Endothelial cell (in vitro differentiated cells): ENCODE data around the gene TH. TPM values are rescaled to one million over a fixed set of nuclear protein-coding genes. Genes with fewer than 3 reads are reported as not detected.

ENCODE experiments used
- DNase-seq: peaks from one replicate; pipeline ENCODE4 v3.0.0; 2021; ENCODE audit warnings: low spot score
- H3K27ac Mint-ChIP-seq: one replicate; pipeline ENCODE4 v1.8.0; 2021; ENCODE audit warnings: mixed read lengths, inconsistent platforms; ENCODE audit not compliant: unreplicated experiment
- H3K27me3 Mint-ChIP-seq: one replicate; pipeline ENCODE4 v1.8.0; 2021; ENCODE audit warnings: mild to moderate bottlenecking, moderate library complexity, mixed read lengths, inconsistent platforms; ENCODE audit not compliant: unreplicated experiment
- H3K36me3 Mint-ChIP-seq: one replicate; pipeline ENCODE4 v1.8.0; 2021; ENCODE audit warnings: mild to moderate bottlenecking, low read depth, mixed read lengths, inconsistent platforms; ENCODE audit not compliant: unreplicated experiment
- H3K4me1 Mint-ChIP-seq: one replicate; pipeline ENCODE4 v1.8.0; 2021; ENCODE audit warnings: mild to moderate bottlenecking, mixed read lengths, inconsistent platforms; ENCODE audit not compliant: unreplicated experiment
- H3K4me3 Mint-ChIP-seq: one replicate; pipeline ENCODE4 v1.8.0; 2021; ENCODE audit warnings: mild to moderate bottlenecking, mixed read lengths, inconsistent platforms; ENCODE audit not compliant: unreplicated experiment
- H3K9me3 Mint-ChIP-seq: one replicate; pipeline ENCODE4 v1.8.0; 2021; ENCODE audit warnings: mixed read lengths, inconsistent platforms; ENCODE audit not compliant: unreplicated experiment
- CTCF ChIP-seq: fragments of 200-600 bp; sonication (generic); IDR thresholded peaks from one replicate; pipeline ENCODE4 v1.5.0; 2021; ENCODE audit warnings: antibody characterized with exemption; ENCODE audit not compliant: unreplicated experiment
- total RNA-seq: library from RNA; stranded (reverse); fragmentation: NEBNext Ultra II Directional; extraction: Animal tissue kit (Norgen Biotek cat#: 25700); gene quantifications from one replicate; pipeline ENCODE4 v1.2.1, GENCODE V29; 2021; ENCODE audit not compliant: unreplicated experiment

The TH gene
- total RNA-seq, 1 donor from 2014 or later = not detected

- H3K4me1 Mint-ChIP-seq = peaks cover 6% of the 10 kb centered on the region
- peaks cover 8% of the 10 kb centered on the region for H3K27me3 Mint-ChIP-seq
- no peaks in the 10 kb centered on the region for H3K9me3 Mint-ChIP-seq
- no peak overlapping the region for H3K4me3 Mint-ChIP-seq
- no peak overlapping the region for H3K27ac Mint-ChIP-seq
- no peaks in the 10 kb centered on the region for H3K36me3 Mint-ChIP-seq
- DNase-seq = no peak
- TF ChIP-seq CTCF = no peak
These were observed 30.7 kb upstream of the TH start for GRCh38 chr11:2202071-2202899.

GRCh38 chr11:2201542-2201941 is 29.9 kb upstream of the TH start:
- H3K36me3 Mint-ChIP-seq = no peaks in the 10 kb centered on the region

GRCh38 chr11:2200957-2201519 is 29.4 kb upstream of the TH start:
- Mint-ChIP-seq H3K9me3 (no peaks in the 10 kb centered on the region), H3K4me3 (peak overlapping the region; percentile 60), H3K4me1 (peaks cover 2% of the 10 kb centered on the region), H3K27me3 (peaks cover 12% of the 10 kb centered on the region), H3K27ac (no peak overlapping the region), H3K36me3 (peaks cover 5% of the 10 kb centered on the region)
- TF ChIP-seq CTCF = no peak
- no peak for DNase-seq

More at GRCh38 chr11:2201542-2201941, 29.9 kb upstream of the TH start:
- H3K4me1 Mint-ChIP-seq = peaks cover 6% of the 10 kb centered on the region
- no peak overlapping the region for H3K4me3 Mint-ChIP-seq
- peaks cover 8% of the 10 kb centered on the region for H3K27me3 Mint-ChIP-seq
- no peak overlapping the region for H3K27ac Mint-ChIP-seq
- H3K9me3 Mint-ChIP-seq = no peaks in the 10 kb centered on the region
- no peak for TF ChIP-seq CTCF
- DNase-seq = no peak

- no peak for TF ChIP-seq CTCF
- peaks cover 14% of the 10 kb centered on the region for H3K27me3 Mint-ChIP-seq
- H3K27ac Mint-ChIP-seq = no peak overlapping the region
- H3K9me3 Mint-ChIP-seq = no peaks in the 10 kb centered on the region
- DNase-seq = no peak
- H3K4me1 Mint-ChIP-seq = peaks cover 2% of the 10 kb centered on the region
- peak overlapping the region; percentile 60 for H3K4me3 Mint-ChIP-seq
- H3K36me3 Mint-ChIP-seq = peaks cover 5% of the 10 kb centered on the region
These were observed 28.9 kb upstream of the TH start for GRCh38 chr11:2200536-2200935.
